OCI-LY1 (cell line): ENCODE data around the gene CEP68.

Experiments used
- EZH2 ChIP-seq: fragments of 200-600 bp; sonication (generic), shearing (Covaris generic); IDR thresholded peaks from 2 replicates; pipeline ENCODE4 v1.8.0; 2017; ENCODE audit warnings: borderline replicate concordance, mixed run types, mild to moderate bottlenecking, antibody characterized with exemption, low read length, moderate library complexity, mixed read lengths
- TF ChIP-seq, protein P1 (sequence below): fragments of 200-600 bp; sonication (generic), shearing (Covaris generic); IDR thresholded peaks from 2 replicates; pipeline ENCODE4 v1.5.1; 2017; ENCODE audit warnings: mild to moderate bottlenecking, antibody characterized with exemption, low read length, moderate library complexity, mixed read lengths

DNA sequence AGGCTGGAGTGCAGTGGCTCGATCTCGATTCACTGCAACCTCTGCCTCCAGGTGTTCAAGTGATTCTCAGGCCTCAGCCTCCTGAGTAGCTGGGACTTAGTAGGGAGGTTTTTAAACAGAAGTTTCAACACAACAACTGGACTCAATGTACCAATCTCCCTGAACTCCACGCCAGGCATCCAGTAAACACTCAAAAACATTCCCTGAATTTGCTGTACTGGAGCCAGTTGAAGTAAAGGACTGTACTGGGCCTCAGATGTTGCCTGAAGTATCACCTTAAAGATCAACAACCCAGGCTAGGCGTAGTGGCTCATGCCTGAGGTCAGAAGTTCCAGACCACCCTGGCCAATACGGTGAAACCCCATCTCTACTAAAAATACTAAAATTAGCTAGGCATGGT is 51.3 kb downstream of the CEP68 start:
- TF ChIP-seq, protein P1, sequence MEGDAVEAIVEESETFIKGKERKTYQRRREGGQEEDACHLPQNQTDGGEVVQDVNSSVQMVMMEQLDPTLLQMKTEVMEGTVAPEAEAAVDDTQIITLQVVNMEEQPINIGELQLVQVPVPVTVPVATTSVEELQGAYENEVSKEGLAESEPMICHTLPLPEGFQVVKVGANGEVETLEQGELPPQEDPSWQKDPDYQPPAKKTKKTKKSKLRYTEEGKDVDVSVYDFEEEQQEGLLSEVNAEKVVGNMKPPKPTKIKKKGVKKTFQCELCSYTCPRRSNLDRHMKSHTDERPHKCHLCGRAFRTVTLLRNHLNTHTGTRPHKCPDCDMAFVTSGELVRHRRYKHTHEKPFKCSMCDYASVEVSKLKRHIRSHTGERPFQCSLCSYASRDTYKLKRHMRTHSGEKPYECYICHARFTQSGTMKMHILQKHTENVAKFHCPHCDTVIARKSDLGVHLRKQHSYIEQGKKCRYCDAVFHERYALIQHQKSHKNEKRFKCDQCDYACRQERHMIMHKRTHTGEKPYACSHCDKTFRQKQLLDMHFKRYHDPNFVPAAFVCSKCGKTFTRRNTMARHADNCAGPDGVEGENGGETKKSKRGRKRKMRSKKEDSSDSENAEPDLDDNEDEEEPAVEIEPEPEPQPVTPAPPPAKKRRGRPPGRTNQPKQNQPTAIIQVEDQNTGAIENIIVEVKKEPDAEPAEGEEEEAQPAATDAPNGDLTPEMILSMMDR = no peak
- no peak for TF ChIP-seq EZH2
